ENCODE data around the gene SSTR1. TPM values are rescaled to one million over a fixed set of nuclear protein-coding genes. Genes with fewer than 3 reads are reported as not detected.

Gene SSTR1
- total RNA-seq, 1 donor from 2014 or later, result not detected

GRCh38 chr14:38206689-38207376, 871 bp upstream of the SSTR1 start:
- Histone ChIP-seq H3K4me1 (ENCODE audit: insufficient read depth, low read length) (peaks cover 15% of the 10 kb centered on the region), H3K4me3 (ENCODE audit: insufficient read depth, low read depth, low read length) (no peak overlapping the region), H3K27me3 (ENCODE audit: insufficient read depth, low read length) (peaks cover 40% of the 10 kb centered on the region), H3K9me3 (ENCODE audit: insufficient read depth, low read depth, low read length) (peaks cover 8% of the 10 kb centered on the region), H3K36me3 (ENCODE audit: insufficient read depth, low read length) (no peaks in the 10 kb centered on the region), H3K27ac (ENCODE audit: low read depth, low read length) (no peak overlapping the region), H3K9ac (ENCODE audit: low read length) (no peak overlapping the region), H2AFZ (ENCODE audit: low read depth, low read length) (no peak overlapping the region), H4K20me1 (ENCODE audit: insufficient read depth, low read length) (no peaks in the 10 kb centered on the region), H3K4me2 (ENCODE audit: low read length) (no peak overlapping the region), H3K79me2 (ENCODE audit: insufficient read depth, low read length) (no peaks in the 10 kb centered on the region)
- H3K4me1 Mint-ChIP-seq (ENCODE audit: low read depth, unreplicated experiment), result peaks cover 3% of the 10 kb centered on the region
- TF ChIP-seq CTCF (IDR thresholded peaks at IDR 0.05; ENCODE audit: insufficient read depth, low read depth, low read length), result no peak
- TF ChIP-seq EZH2 (IDR thresholded peaks at IDR 0.05; ENCODE audit: insufficient read depth, low read length), result no peak
- no peak overlapping the region for H3K27ac Mint-ChIP-seq (ENCODE audit: unreplicated experiment)
- peaks cover 45% of the 10 kb centered on the region for H3K27me3 Mint-ChIP-seq (ENCODE audit: low read depth, unreplicated experiment)
- H3K4me3 Mint-ChIP-seq (ENCODE audit: unreplicated experiment), result no peak overlapping the region
- FAIRE-seq, result no peak
- H3K9me3 Mint-ChIP-seq (ENCODE audit: unreplicated experiment), result peaks cover 17% of the 10 kb centered on the region
- H3K36me3 Mint-ChIP-seq (ENCODE audit: low read depth, unreplicated experiment), result peaks cover 3% of the 10 kb centered on the region
- DNase-seq (ENCODE audit: low read depth), result no peak

- Histone ChIP-seq H3K4me2 (ENCODE audit: low read length) (peak overlapping the region; percentile 89), H4K20me1 (ENCODE audit: insufficient read depth, low read length) (no peaks in the 10 kb centered on the region), H3K4me1 (ENCODE audit: insufficient read depth, low read length) (peaks cover 15% of the 10 kb centered on the region), H3K27ac (ENCODE audit: low read depth, low read length) (no peak overlapping the region), H2AFZ (ENCODE audit: low read depth, low read length) (peak overlapping the region; percentile 60), H3K79me2 (ENCODE audit: insufficient read depth, low read length) (no peaks in the 10 kb centered on the region), H3K9ac (ENCODE audit: low read length) (no peak overlapping the region), H3K36me3 (ENCODE audit: insufficient read depth, low read length) (no peaks in the 10 kb centered on the region), H3K4me3 (ENCODE audit: insufficient read depth, low read depth, low read length) (no peak overlapping the region), H3K9me3 (ENCODE audit: insufficient read depth, low read depth, low read length) (peaks cover 8% of the 10 kb centered on the region), H3K27me3 (ENCODE audit: insufficient read depth, low read length) (peaks cover 44% of the 10 kb centered on the region)
- peaks cover 49% of the 10 kb centered on the region for H3K27me3 Mint-ChIP-seq (ENCODE audit: low read depth, unreplicated experiment)
- H3K4me3 Mint-ChIP-seq (ENCODE audit: unreplicated experiment), result no peak overlapping the region
- H3K4me1 Mint-ChIP-seq (ENCODE audit: low read depth, unreplicated experiment), result peaks cover 3% of the 10 kb centered on the region
- DNase-seq (ENCODE audit: low read depth) (no peak), FAIRE-seq (no peak)
- H3K36me3 Mint-ChIP-seq (ENCODE audit: low read depth, unreplicated experiment), result peaks cover 3% of the 10 kb centered on the region
- H3K27ac Mint-ChIP-seq (ENCODE audit: unreplicated experiment), result no peak overlapping the region
- TF ChIP-seq CTCF (IDR thresholded peaks at IDR 0.05; ENCODE audit: insufficient read depth, low read depth, low read length), result no peak
- H3K9me3 Mint-ChIP-seq (ENCODE audit: unreplicated experiment), result peaks cover 17% of the 10 kb centered on the region
Measured at GRCh38 chr14:38207377-38207735, 348 bp upstream of the SSTR1 start.

All from astrocyte (in vitro differentiated cells and primary cell).